NCI-H2107 treated with DMSO at 0.1 percent for 48 hours (cell line): ENCODE results near the gene MIGA1.
A peak's percentile ranks its signal among the peaks of the same experiment; 100 is the strongest.
"Not testable (repeated sequence)": the region's sequence is repeated elsewhere in the genome, so short reads cannot be mapped to it uniquely, and the experiment has no call there.

Experiments
- DNase-seq: peaks from one replicate; lab custom pipeline; 2025; ENCODE audit not compliant: unreplicated experiment; lab: John Stamatoyannopoulos, UW

Gene MIGA1

GRCh38 chr1:77797991-77798390 is 18.5 kb downstream of the MIGA1 start:
- DNase-seq, result no peak

- no peak for DNase-seq
Observed at GRCh38 chr1:77802026-77802425, 22.6 kb downstream of the MIGA1 start.

GRCh38 chr1:77803371-77803770 is 23.9 kb downstream of the MIGA1 start:
- DNase-seq, result no peak

GRCh38 chr1:77809787-77810462 is 30.5 kb downstream of the MIGA1 start:
- DNase-seq, result not testable (repeated sequence)

GRCh38 chr1:77811589-77811988 is 32.1 kb downstream of the MIGA1 start:
- DNase-seq, result not testable (repeated sequence)

- no peak for DNase-seq
Observed at GRCh38 chr1:77817368-77818209, 38.1 kb downstream of the MIGA1 start.

- DNase-seq, result no peak
Observed at GRCh38 chr1:77820121-77820520, 40.7 kb downstream of the MIGA1 start.

- DNase-seq, result no peak
Observed at GRCh38 chr1:77824079-77824478, 44.6 kb downstream of the MIGA1 start.

- no peak for DNase-seq
Observed at GRCh38 chr1:77824694-77825093, 45.2 kb downstream of the MIGA1 start.

- peak; percentile 46 for DNase-seq
Observed at GRCh38 chr1:77825131-77825709, 45.8 kb downstream of the MIGA1 start.

GRCh38 chr1:77826851-77827250 is 47.4 kb downstream of the MIGA1 start:
- DNase-seq, result not testable (repeated sequence)

- DNase-seq, result no peak
Observed at GRCh38 chr1:77828098-77828497, 48.6 kb downstream of the MIGA1 start.

GRCh38 chr1:77829851-77830250 is 50.4 kb downstream of the MIGA1 start:
- DNase-seq, result no peak

- no peak for DNase-seq
Observed at GRCh38 chr1:77830946-77831345, 51.5 kb downstream of the MIGA1 start.

- DNase-seq, result no peak
Observed at GRCh38 chr1:77831566-77831965, 52.1 kb downstream of the MIGA1 start.

GRCh38 chr1:77831976-77832711 is 52.7 kb downstream of the MIGA1 start:
- no peak for DNase-seq

GRCh38 chr1:77832901-77833300 is 53.5 kb downstream of the MIGA1 start:
- no peak for DNase-seq

GRCh38 chr1:77833521-77834100 is 54.2 kb downstream of the MIGA1 start:
- DNase-seq, result no peak

- DNase-seq, result no peak
Observed at GRCh38 chr1:77834771-77835334, 55.4 kb downstream of the MIGA1 start.

GRCh38 chr1:77841574-77841973 is 62.1 kb downstream of the MIGA1 start:
- no peak for DNase-seq

GRCh38 chr1:77845951-77846350 is 66.5 kb downstream of the MIGA1 start:
- DNase-seq, result no peak
